Mucosa of descending colon (tissue), 3 donors: ENCODE measurements around the gene DAAM1. TPM values are rescaled to one million over a fixed set of nuclear protein-coding genes. Genes with fewer than 3 reads are reported as not detected.
A peak's percentile ranks its signal among the peaks of the same experiment; 100 is the strongest.

Experiments
- ATAC-seq: fragments of 200-7000 bp; cut with Tn5 transposase; one replicate; pipeline ENCODE4 v1.9.1; 2020; ENCODE audit warnings: mild to moderate bottlenecking, moderate library complexity
- DNase-seq, 3 donors: peaks; one replicate each; pipeline ENCODE4 v3.0.0-alpha.2; 2020
- H3K36me3 ChIP-seq: fragments of 200-600 bp; one replicate; pipeline ENCODE4 v1.8.0; 2021; ENCODE audit warnings: low read depth, mild to moderate bottlenecking
- H3K4me1 ChIP-seq: fragments of 200-600 bp; one replicate; pipeline ENCODE4 v1.8.0; 2021; ENCODE audit warnings: low read depth, mild to moderate bottlenecking
- H3K4me3 ChIP-seq: fragments of 200-600 bp; one replicate; pipeline ENCODE4 v1.8.0; 2021; ENCODE audit warnings: mild to moderate bottlenecking
- H3K9me3 ChIP-seq: fragments of 200-600 bp; one replicate; pipeline ENCODE4 v1.8.0; 2021; ENCODE audit warnings: mild to moderate bottlenecking
- intact Hi-C, 2 donors: fragments of 100-400 bp; cut with DNase I in 1 of 2; cut with micrococcal nuclease in 1 of 2; formaldehyde crosslinking; loops; one replicate each; pipeline versions ENCODE4 v1.11.0 to v1.11.1; 2022; cut with DNase I, micrococcal nuclease
- total RNA-seq, 3 donors: library from RNA; stranded (reverse); fragmentation: NEBNext Ultra II Directional in 2 of 3; extraction: Animal tissue kit (Norgen Biotek cat#: 25700) in 2 of 3; gene quantifications; one replicate each; pipeline versions ENCODE4 v1.2.1 to v1.2.4, GENCODE V29; 2021 to 2023
- TF ChIP-seq, protein P1 (sequence below): fragments of 200-600 bp; IDR thresholded peaks from one replicate; pipeline ENCODE4 v1.8.0; 2022; ENCODE audit warnings: antibody characterized with exemption, mild to moderate bottlenecking
- donor health status: DM: no; HTN: no; CAD: no; lungs with moderate emphysema.
- donor health status: DM: no; HTN: no; CAD: no.
- donor health status: DM: no; HTN: yes; CAD: no.

The DAAM1 gene
- total RNA-seq, 3 donors from 2014 or later = 41.0 to 85.4 (median 49.6) TPM

DNA sequence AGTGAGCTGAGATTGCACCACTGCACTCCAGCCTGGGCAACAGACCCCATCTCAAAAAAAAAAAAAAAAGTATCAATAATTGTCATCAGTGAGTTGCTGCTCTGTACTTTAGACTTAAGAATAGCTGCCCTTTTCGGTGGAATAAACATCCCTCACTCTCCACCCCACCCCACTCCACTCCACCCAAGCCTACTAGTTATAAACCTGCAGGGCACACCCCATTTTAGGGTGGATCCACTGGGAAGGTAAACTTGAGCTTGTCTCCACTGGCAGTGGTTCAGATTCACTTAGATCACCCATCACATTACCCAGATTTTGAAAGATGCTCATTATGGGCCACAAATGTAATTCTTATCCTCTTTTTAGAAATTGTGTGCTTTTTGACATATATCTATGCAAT lies 170.3 kb downstream of the DAAM1 start:
- H3K4me1 ChIP-seq = peaks cover 16% of the 10 kb centered on the region
- H3K9me3 ChIP-seq = no peaks in the 10 kb centered on the region
- ATAC-seq = peak; percentile 68
- intact Hi-C loops = no loop called here
- H3K4me3 ChIP-seq = no peak overlapping the region
- TF ChIP-seq, protein P1, sequence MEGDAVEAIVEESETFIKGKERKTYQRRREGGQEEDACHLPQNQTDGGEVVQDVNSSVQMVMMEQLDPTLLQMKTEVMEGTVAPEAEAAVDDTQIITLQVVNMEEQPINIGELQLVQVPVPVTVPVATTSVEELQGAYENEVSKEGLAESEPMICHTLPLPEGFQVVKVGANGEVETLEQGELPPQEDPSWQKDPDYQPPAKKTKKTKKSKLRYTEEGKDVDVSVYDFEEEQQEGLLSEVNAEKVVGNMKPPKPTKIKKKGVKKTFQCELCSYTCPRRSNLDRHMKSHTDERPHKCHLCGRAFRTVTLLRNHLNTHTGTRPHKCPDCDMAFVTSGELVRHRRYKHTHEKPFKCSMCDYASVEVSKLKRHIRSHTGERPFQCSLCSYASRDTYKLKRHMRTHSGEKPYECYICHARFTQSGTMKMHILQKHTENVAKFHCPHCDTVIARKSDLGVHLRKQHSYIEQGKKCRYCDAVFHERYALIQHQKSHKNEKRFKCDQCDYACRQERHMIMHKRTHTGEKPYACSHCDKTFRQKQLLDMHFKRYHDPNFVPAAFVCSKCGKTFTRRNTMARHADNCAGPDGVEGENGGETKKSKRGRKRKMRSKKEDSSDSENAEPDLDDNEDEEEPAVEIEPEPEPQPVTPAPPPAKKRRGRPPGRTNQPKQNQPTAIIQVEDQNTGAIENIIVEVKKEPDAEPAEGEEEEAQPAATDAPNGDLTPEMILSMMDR = no peak
- peak in 1 of 3 donors; percentile 70 for DNase-seq
- no peaks in the 10 kb centered on the region for H3K36me3 ChIP-seq

DNA sequence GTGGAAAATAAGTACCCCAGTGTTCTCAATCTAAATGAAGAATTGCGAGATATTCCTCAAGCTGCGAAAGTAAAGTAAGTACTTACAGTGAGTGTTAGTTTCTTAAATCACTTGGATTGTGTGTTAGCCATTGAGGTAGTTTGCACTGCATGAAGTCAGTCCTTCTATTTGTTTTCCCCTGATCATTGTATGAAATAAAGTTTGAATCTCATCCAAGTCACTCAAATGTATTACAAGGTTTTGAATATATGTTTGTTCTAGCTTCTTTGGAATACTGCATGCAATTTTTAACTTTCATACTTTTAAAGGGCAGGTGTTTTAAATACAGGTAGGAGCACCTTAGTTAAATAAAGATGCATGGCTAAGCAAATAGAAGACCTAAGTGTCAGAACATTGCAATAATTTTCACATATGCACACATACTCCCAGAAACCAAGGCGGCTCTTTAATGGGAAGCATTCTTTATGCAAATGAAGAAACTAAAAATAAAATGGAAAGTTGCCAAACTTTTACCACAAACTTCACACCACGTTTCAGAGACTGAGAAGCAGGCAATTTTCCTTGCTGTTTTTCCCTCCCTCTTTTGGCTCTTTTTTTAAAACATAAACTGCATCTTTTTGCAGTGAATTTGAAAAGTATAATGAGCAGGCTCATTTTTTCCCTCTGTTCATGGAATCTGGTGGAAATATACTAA lies 171.1 kb downstream of the DAAM1 start:
- Histone ChIP-seq H3K4me1 (peaks cover 16% of the 10 kb centered on the region), H3K9me3 (no peaks in the 10 kb centered on the region), H3K36me3 (no peaks in the 10 kb centered on the region), H3K4me3 (no peak overlapping the region)
- no peak for DNase-seq
- ATAC-seq = no peak
- TF ChIP-seq, protein P1 = no peak
- intact Hi-C loops = no loop called here

DNA sequence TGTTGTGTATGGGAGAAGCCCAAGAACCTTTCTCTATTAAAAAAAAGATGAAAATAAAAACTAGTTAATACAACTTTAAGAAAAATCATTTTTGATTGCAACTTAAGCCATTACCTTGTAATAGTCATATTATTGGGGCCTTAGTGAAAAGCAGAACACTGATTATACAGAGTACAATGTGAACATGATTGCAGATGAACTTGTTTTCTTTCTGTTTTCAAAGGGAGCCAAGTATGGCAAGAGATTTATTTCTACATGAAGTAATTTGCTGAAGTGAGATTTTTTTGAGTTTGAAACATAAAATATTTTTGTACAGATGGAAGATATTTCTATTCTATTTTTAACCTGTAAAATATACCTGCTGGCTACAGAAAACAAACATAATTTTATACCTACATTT lies 171.8 kb downstream of the DAAM1 start:
- Histone ChIP-seq H3K36me3 (no peaks in the 10 kb centered on the region), H3K9me3 (no peaks in the 10 kb centered on the region), H3K4me3 (no peak overlapping the region), H3K4me1 (peaks cover 16% of the 10 kb centered on the region)
- intact Hi-C loops = no loop called here
- ATAC-seq (no peak), DNase-seq (no peak)
- TF ChIP-seq, protein P1 = no peak

DNA sequence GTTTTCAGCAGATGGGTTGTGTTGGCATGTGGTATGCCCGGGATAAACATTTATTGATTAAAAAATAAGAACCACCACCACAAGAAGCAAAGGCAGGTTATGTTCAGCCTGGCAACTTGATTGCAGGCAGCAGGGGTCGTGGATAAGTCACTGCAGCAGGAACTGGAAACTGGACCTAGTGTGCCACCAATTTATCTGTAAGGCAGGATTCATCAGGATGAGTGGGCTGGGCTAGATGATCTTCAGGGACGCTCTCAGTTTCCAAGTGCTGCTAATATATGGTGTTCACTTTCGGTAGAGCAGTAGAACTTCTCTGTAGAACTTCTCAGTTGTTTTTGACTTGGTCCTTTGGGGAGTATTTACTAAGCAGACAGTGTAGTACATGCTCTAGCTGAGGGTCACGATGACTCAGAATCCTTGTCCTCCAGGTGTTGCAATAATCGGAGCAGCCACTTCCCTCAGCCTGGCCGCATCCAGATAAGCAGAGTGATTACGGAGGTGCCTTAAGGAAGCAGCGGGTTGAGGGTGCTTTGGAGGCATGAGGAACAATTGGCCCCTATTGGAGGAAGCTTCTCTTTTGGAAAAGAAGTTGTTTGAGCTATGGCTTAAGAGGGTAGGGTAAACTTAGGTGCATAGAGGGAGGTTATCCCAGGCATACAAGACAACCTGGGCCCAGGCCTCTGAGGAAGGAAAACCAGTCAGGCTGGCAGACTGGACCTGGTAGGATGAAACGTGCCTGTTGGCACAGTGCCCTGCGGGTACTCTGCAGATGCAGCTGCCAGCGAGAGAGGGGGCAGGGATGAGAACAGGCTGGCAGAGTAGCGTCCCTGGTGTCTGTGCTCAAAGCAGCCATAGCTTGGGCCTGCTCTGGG lies 172.7 kb downstream of the DAAM1 start:
- Histone ChIP-seq H3K36me3 (no peaks in the 10 kb centered on the region), H3K4me3 (no peak overlapping the region), H3K4me1 (peaks cover 16% of the 10 kb centered on the region), H3K9me3 (no peaks in the 10 kb centered on the region)
- intact Hi-C loops = no loop called here
- TF ChIP-seq, protein P1 = no peak
- ATAC-seq (peak; percentile 94), DNase-seq (peak; percentile 63 to 74 (median 74))

DNA sequence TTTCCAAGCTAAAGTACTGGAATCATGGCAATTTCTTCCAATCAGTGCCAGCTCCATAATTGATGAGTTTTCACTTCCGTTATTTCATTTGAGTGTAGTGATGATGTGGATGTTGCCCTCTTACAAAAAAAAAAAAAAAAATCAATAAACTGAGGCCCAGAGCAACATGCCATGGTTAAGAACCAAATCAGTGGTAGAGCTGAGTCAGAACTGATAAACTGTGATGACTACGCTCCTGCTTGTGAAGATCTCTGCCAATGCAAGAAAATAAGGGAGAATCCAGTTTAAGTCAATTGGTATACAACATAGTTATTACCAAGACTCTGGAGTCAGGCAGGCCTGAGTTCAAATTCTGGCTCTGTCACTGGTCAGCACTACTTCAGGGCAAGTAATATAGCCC lies 174.0 kb downstream of the DAAM1 start:
- TF ChIP-seq, protein P1 = no peak
- ATAC-seq (no peak), DNase-seq (no peak)
- Histone ChIP-seq H3K4me3 (no peak overlapping the region), H3K4me1 (peaks cover 16% of the 10 kb centered on the region), H3K36me3 (no peaks in the 10 kb centered on the region), H3K9me3 (no peaks in the 10 kb centered on the region)
- intact Hi-C loops = no loop called here
